Measurements from ENCODE around the gene FASTKD3.

- TF ChIP-seq CTCF (conservative IDR thresholded peaks at IDR 0.05 in 1 of 2, IDR thresholded peaks at IDR 0.05 in 1 of 2; ENCODE audit: low read depth in 1 of 2, low read length in 2 of 2) (no peak), EZH2 (IDR thresholded peaks at IDR 0.05; ENCODE audit: low read length, missing control alignments) (no peak)
These were observed 10.8 kb downstream of the FASTKD3 start for GRCh38 chr5:7857926-7858632.

Data from fibroblast of lung (primary cell).